Ishikawa (cell line): ENCODE measurements around the gene GRM7.

Source experiments
- CEBPB ChIP-seq: IDR thresholded peaks from 2 replicates; pipeline ENCODE4 v1.6.1; 2012
- CREB1 ChIP-seq: IDR thresholded peaks from 2 replicates; pipeline ENCODE4 v1.6.1; 2012; ENCODE audit warnings: low read depth
- EGR1 ChIP-seq: IDR thresholded peaks from 2 replicates; pipeline ENCODE4 v1.6.1; 2012
- EP300 ChIP-seq: IDR thresholded peaks from 2 replicates; pipeline ENCODE4 v1.6.1; 2012; ENCODE audit warnings: borderline replicate concordance
- FOXM1 ChIP-seq: IDR thresholded peaks from 2 replicates; pipeline ENCODE4 v1.6.1; 2012; ENCODE audit warnings: low read depth, borderline replicate concordance
- MAX ChIP-seq: IDR thresholded peaks from 2 replicates; pipeline ENCODE4 v1.6.1; 2012
- NFIC ChIP-seq: IDR thresholded peaks from 2 replicates; pipeline ENCODE4 v1.6.1; 2012
- RAD21 ChIP-seq: IDR thresholded peaks from 2 replicates; pipeline ENCODE4 v1.6.1; 2012; ENCODE audit warnings: low read depth
- TAF1 ChIP-seq: IDR thresholded peaks from 2 replicates; pipeline ENCODE4 v1.6.1; 2012; ENCODE audit warnings: low read depth, mild to moderate bottlenecking
- TCF12 ChIP-seq: IDR thresholded peaks from 2 replicates; pipeline ENCODE4 v1.6.1; 2012; ENCODE audit warnings: low read depth
- TEAD4 ChIP-seq: IDR thresholded peaks from 2 replicates; pipeline ENCODE4 v1.6.1; 2012
- YY1 ChIP-seq: IDR thresholded peaks from 2 replicates; pipeline ENCODE4 v1.6.1; 2012; ENCODE audit warnings: low read depth
- ZBTB7A ChIP-seq: IDR thresholded peaks from 2 replicates; pipeline ENCODE4 v1.6.1; 2012; ENCODE audit warnings: low read depth
- TF ChIP-seq, protein P1 (sequence below): IDR thresholded peaks from 2 replicates; pipeline ENCODE4 v1.6.1; 2012; ENCODE audit warnings: low read depth, mild to moderate bottlenecking
- TF ChIP-seq, protein P2 (sequence below): IDR thresholded peaks from 2 replicates; pipeline ENCODE4 v1.6.1; 2012

GRM7 gene

GRCh38 chr3:7396534-7396933 lies 535.6 kb downstream of the GRM7 start:
- TF ChIP-seq CEBPB, result no peak
- no peak for TF ChIP-seq TAF1
- no peak for TF ChIP-seq MAX
- TF ChIP-seq, protein P1, sequence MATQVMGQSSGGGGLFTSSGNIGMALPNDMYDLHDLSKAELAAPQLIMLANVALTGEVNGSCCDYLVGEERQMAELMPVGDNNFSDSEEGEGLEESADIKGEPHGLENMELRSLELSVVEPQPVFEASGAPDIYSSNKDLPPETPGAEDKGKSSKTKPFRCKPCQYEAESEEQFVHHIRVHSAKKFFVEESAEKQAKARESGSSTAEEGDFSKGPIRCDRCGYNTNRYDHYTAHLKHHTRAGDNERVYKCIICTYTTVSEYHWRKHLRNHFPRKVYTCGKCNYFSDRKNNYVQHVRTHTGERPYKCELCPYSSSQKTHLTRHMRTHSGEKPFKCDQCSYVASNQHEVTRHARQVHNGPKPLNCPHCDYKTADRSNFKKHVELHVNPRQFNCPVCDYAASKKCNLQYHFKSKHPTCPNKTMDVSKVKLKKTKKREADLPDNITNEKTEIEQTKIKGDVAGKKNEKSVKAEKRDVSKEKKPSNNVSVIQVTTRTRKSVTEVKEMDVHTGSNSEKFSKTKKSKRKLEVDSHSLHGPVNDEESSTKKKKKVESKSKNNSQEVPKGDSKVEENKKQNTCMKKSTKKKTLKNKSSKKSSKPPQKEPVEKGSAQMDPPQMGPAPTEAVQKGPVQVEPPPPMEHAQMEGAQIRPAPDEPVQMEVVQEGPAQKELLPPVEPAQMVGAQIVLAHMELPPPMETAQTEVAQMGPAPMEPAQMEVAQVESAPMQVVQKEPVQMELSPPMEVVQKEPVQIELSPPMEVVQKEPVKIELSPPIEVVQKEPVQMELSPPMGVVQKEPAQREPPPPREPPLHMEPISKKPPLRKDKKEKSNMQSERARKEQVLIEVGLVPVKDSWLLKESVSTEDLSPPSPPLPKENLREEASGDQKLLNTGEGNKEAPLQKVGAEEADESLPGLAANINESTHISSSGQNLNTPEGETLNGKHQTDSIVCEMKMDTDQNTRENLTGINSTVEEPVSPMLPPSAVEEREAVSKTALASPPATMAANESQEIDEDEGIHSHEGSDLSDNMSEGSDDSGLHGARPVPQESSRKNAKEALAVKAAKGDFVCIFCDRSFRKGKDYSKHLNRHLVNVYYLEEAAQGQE, result no peak
- TF ChIP-seq, protein P2, sequence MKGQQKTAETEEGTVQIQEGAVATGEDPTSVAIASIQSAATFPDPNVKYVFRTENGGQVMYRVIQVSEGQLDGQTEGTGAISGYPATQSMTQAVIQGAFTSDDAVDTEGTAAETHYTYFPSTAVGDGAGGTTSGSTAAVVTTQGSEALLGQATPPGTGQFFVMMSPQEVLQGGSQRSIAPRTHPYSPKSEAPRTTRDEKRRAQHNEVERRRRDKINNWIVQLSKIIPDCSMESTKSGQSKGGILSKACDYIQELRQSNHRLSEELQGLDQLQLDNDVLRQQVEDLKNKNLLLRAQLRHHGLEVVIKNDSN, result no peak
- TF ChIP-seq RAD21, result no peak
- TF ChIP-seq TEAD4, result no peak
- TF ChIP-seq NFIC, result no peak
- TF ChIP-seq FOXM1, result no peak
- no peak for TF ChIP-seq EGR1
- TF ChIP-seq TCF12, result no peak
- TF ChIP-seq YY1, result no peak
- TF ChIP-seq EP300, result no peak
- TF ChIP-seq CREB1, result no peak
- no peak for TF ChIP-seq ZBTB7A

- TF ChIP-seq EP300 (no peak), RAD21 (no peak), CREB1 (no peak)
- TF ChIP-seq, protein P1, result no peak
These were observed 536.2 kb downstream of the GRM7 start for GRCh38 chr3:7397097-7397496.

GRCh38 chr3:7400360-7400759 lies 539.4 kb downstream of the GRM7 start:
- TF ChIP-seq, protein P2, result no peak
- TF ChIP-seq MAX, result no peak
- TF ChIP-seq FOXM1, result no peak
- TF ChIP-seq EP300, result no peak
- TF ChIP-seq ZBTB7A, result no peak
- TF ChIP-seq TAF1, result no peak

- TF ChIP-seq NFIC, result no peak
- no peak for TF ChIP-seq ZBTB7A
- TF ChIP-seq EGR1, result no peak
- TF ChIP-seq, protein P1, result no peak
- no peak for TF ChIP-seq EP300
- no peak for TF ChIP-seq CEBPB
- TF ChIP-seq MAX, result no peak
- no peak for TF ChIP-seq RAD21
- TF ChIP-seq TEAD4, result no peak
- TF ChIP-seq TAF1, result no peak
These were observed 540.5 kb downstream of the GRM7 start for GRCh38 chr3:7401418-7401817.

DNA sequence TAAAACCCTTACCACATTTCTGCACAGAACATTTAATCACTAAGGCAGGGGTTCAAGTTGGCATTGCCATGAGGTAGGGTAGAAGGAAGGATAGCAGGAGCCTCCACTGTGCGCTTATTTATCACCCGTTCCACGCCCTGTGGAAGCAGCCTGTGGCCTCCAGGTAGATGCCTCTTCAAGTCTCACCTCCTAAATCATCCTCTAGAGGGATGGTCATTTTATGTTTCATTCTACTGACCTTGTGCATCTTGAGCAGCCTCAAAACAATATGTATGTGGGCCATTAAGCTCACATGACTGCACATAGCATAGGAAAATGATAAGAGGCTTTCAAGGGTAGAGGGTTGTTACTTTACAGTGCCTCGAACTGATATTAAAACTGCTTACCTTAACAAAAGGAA lies 546.2 kb downstream of the GRM7 start:
- TF ChIP-seq RAD21, result no peak
- TF ChIP-seq FOXM1, result no peak
- TF ChIP-seq TCF12, result no peak
- no peak for TF ChIP-seq EGR1
- TF ChIP-seq, protein P2, result no peak
- no peak for TF ChIP-seq ZBTB7A
- no peak for TF ChIP-seq TAF1
- TF ChIP-seq EP300, result no peak
- TF ChIP-seq YY1, result no peak
- no peak for TF ChIP-seq CEBPB
- no peak for TF ChIP-seq TEAD4
- TF ChIP-seq MAX, result no peak
- TF ChIP-seq NFIC, result no peak
